Liver (tissue), 3 donors: Measurements from ENCODE around the gene MEST.

Experiments used
- EGR1 ChIP-seq, 2 donors: IDR thresholded peaks; 2 replicates each; pipeline ENCODE4 v1.6.1; 2016 to 2018; ENCODE audit warnings: antibody characterized with exemption in 2 of 2, low read depth in 2 of 2
- NR2F2 ChIP-seq: IDR thresholded peaks from 2 replicates; pipeline ENCODE4 v1.6.1; 2016; ENCODE audit warnings: antibody characterized with exemption
- RAD21 ChIP-seq, 2 donors: IDR thresholded peaks; 2 replicates each; pipeline ENCODE4 v1.6.1; 2016; ENCODE audit warnings: antibody characterized with exemption in 2 of 2, mild to moderate bottlenecking in 2 of 2
- SP1 ChIP-seq: IDR thresholded peaks from 2 replicates; pipeline ENCODE4 v1.6.1; 2018; ENCODE audit warnings: antibody characterized with exemption, mild to moderate bottlenecking
- TAF1 ChIP-seq: conservative IDR thresholded peaks from 2 replicates; pipeline ENCODE4 v1.6.1; 2016; ENCODE audit warnings: antibody characterized with exemption, mild to moderate bottlenecking
- YY1 ChIP-seq: IDR thresholded peaks from 2 replicates; pipeline ENCODE4 v1.6.1; 2016; ENCODE audit warnings: antibody characterized with exemption, mild to moderate bottlenecking
- TF ChIP-seq, protein P1 (sequence below): fragments of 150-350 bp; IDR thresholded peaks from 2 replicates; pipeline ENCODE4 v1.5.1; 2017; ENCODE audit warnings: improper control_type of control experiment, low read depth, low read length; ENCODE audit not compliant: missing input control
- TF ChIP-seq, protein P2 (sequence below): IDR thresholded peaks from 2 replicates; pipeline ENCODE4 v1.6.1; 2016; ENCODE audit warnings: antibody characterized with exemption, mild to moderate bottlenecking
- TF ChIP-seq, protein P3 (sequence below): IDR thresholded peaks from 2 replicates; pipeline ENCODE4 v1.6.1; 2016; ENCODE audit warnings: antibody characterized with exemption
- TF ChIP-seq, protein P4 (sequence below): IDR thresholded peaks from 2 replicates; pipeline ENCODE4 v1.6.1; 2016; ENCODE audit warnings: antibody characterized with exemption
- TF ChIP-seq, protein P5 (sequence below): IDR thresholded peaks from 2 replicates; pipeline ENCODE4 v1.6.1; 2016; ENCODE audit warnings: antibody characterized with exemption
- donor health status: healthy.
- donor health status: healthy.

DNA sequence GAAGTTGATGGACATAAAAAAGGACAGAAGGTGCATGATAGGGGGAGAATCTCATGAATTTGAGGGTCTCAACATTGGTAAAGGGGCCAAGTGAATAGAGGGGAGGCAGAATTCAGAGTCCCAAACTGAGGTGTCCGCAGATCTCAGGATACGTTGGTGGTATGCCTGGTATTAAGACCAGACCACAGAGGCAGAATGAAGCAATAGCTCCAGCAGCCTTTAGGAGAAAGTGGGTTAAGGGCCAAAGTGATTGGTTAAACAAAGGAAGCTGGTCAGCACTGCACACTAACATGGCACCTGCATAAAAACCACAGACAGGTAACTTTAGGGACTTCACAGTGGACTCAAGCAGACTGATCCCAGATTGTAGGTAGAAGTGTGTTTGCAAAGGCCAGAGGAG lies 37.5 kb downstream of the MEST start:
- TF ChIP-seq YY1 (no peak), SP1 (no peak), RAD21 (IDR thresholded peaks at IDR 0.05) (no peak), EGR1 (IDR thresholded peaks at IDR 0.05; ENCODE audit: low read depth in 2 of 2) (no peak), NR2F2 (no peak), TAF1 (no peak)
- TF ChIP-seq, protein P1, sequence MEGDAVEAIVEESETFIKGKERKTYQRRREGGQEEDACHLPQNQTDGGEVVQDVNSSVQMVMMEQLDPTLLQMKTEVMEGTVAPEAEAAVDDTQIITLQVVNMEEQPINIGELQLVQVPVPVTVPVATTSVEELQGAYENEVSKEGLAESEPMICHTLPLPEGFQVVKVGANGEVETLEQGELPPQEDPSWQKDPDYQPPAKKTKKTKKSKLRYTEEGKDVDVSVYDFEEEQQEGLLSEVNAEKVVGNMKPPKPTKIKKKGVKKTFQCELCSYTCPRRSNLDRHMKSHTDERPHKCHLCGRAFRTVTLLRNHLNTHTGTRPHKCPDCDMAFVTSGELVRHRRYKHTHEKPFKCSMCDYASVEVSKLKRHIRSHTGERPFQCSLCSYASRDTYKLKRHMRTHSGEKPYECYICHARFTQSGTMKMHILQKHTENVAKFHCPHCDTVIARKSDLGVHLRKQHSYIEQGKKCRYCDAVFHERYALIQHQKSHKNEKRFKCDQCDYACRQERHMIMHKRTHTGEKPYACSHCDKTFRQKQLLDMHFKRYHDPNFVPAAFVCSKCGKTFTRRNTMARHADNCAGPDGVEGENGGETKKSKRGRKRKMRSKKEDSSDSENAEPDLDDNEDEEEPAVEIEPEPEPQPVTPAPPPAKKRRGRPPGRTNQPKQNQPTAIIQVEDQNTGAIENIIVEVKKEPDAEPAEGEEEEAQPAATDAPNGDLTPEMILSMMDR, result no peak
- TF ChIP-seq, protein P2, sequence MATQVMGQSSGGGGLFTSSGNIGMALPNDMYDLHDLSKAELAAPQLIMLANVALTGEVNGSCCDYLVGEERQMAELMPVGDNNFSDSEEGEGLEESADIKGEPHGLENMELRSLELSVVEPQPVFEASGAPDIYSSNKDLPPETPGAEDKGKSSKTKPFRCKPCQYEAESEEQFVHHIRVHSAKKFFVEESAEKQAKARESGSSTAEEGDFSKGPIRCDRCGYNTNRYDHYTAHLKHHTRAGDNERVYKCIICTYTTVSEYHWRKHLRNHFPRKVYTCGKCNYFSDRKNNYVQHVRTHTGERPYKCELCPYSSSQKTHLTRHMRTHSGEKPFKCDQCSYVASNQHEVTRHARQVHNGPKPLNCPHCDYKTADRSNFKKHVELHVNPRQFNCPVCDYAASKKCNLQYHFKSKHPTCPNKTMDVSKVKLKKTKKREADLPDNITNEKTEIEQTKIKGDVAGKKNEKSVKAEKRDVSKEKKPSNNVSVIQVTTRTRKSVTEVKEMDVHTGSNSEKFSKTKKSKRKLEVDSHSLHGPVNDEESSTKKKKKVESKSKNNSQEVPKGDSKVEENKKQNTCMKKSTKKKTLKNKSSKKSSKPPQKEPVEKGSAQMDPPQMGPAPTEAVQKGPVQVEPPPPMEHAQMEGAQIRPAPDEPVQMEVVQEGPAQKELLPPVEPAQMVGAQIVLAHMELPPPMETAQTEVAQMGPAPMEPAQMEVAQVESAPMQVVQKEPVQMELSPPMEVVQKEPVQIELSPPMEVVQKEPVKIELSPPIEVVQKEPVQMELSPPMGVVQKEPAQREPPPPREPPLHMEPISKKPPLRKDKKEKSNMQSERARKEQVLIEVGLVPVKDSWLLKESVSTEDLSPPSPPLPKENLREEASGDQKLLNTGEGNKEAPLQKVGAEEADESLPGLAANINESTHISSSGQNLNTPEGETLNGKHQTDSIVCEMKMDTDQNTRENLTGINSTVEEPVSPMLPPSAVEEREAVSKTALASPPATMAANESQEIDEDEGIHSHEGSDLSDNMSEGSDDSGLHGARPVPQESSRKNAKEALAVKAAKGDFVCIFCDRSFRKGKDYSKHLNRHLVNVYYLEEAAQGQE, result no peak
- TF ChIP-seq, protein P3, sequence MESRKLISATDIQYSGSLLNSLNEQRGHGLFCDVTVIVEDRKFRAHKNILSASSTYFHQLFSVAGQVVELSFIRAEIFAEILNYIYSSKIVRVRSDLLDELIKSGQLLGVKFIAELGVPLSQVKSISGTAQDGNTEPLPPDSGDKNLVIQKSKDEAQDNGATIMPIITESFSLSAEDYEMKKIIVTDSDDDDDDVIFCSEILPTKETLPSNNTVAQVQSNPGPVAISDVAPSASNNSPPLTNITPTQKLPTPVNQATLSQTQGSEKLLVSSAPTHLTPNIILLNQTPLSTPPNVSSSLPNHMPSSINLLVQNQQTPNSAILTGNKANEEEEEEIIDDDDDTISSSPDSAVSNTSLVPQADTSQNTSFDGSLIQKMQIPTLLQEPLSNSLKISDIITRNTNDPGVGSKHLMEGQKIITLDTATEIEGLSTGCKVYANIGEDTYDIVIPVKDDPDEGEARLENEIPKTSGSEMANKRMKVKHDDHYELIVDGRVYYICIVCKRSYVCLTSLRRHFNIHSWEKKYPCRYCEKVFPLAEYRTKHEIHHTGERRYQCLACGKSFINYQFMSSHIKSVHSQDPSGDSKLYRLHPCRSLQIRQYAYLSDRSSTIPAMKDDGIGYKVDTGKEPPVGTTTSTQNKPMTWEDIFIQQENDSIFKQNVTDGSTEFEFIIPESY, result no peak
- TF ChIP-seq, protein P4, sequence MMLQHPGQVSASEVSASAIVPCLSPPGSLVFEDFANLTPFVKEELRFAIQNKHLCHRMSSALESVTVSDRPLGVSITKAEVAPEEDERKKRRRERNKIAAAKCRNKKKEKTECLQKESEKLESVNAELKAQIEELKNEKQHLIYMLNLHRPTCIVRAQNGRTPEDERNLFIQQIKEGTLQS, result no peak
- TF ChIP-seq, protein P5, sequence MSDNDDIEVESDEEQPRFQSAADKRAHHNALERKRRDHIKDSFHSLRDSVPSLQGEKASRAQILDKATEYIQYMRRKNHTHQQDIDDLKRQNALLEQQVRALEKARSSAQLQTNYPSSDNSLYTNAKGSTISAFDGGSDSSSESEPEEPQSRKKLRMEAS, result no peak
